IPS DF 6.9 (cell line): ENCODE measurements around the gene NDUFB3.
"Not testable (repeated sequence)": the region's sequence is repeated elsewhere in the genome, so short reads cannot be mapped to it uniquely, and the experiment has no call there.

Source experiments
- DNase-seq: peaks from one replicate; pipeline ENCODE4 v3.0.0-alpha.2; 2013; ENCODE audit warnings: low read depth, low spot score
- H3K27ac ChIP-seq: one replicate; pipeline ENCODE4 v1.5.1; 2013; ENCODE audit warnings: low read length, control low read depth
- H3K27me3 ChIP-seq: 2 replicates; pipeline ENCODE4 v1.6.1; 2013; ENCODE audit warnings: mild to moderate bottlenecking, low read length; ENCODE audit not compliant: control insufficient read depth, insufficient read depth
- H3K36me3 ChIP-seq: 2 replicates; pipeline ENCODE4 v1.6.1; 2013; ENCODE audit warnings: low read length; ENCODE audit not compliant: control insufficient read depth, insufficient read depth
- H3K4me1 ChIP-seq: 2 replicates; pipeline ENCODE4 v1.6.1; 2013; ENCODE audit warnings: low read length; ENCODE audit not compliant: control insufficient read depth, insufficient read depth
- H3K4me3 ChIP-seq: 2 replicates; pipeline ENCODE4 v1.5.1; 2013; ENCODE audit warnings: mild to moderate bottlenecking, low read length
- H3K9me3 ChIP-seq: 2 replicates; pipeline ENCODE4 v1.6.1; 2013; ENCODE audit warnings: low read length, inconsistent platforms; ENCODE audit not compliant: control insufficient read depth, insufficient read depth
- WGBS: extraction: QIAGEN DNeasy Blood & Tissue Kit; methylation state at CpG from one replicate; pipeline ENCODE4 v1.1.7; 2013; ENCODE audit warnings: mixed read lengths, missing lambda C conversion rate; ENCODE audit not compliant: insufficient read length, insufficient coverage; 5-methylcytosine and 5-hydroxymethylcytosine counted together

Gene NDUFB3

GRCh38 chr2:201071479-201072200 is at the start of gene NDUFB3, which contains the start of gene HYCC2:
TSS of gene NDUFB3 (plus strand) at chr2:201072001. CDS start at chr2:201078883, 6,882 bp downstream.
TSS of gene HYCC2 (minus strand) at chr2:201071671. CDS start at chr2:201024009, 47,662 bp downstream.
- H3K36me3 ChIP-seq, result no peaks in the 10 kb centered on the region
- DNase-seq, result peak; percentile 92
- no peaks in the 10 kb centered on the region for H3K4me1 ChIP-seq
- WGBS, result no CpG with 5 or more reads among the region's 34 CpGs
- H3K9me3 ChIP-seq, result no peaks in the 10 kb centered on the region
- H3K27me3 ChIP-seq, result no peaks in the 10 kb centered on the region
- peak within 1 kb of the TSS; percentile 95 for H3K4me3 ChIP-seq
- H3K27ac ChIP-seq, result no peak within 1 kb of the TSS

GRCh38 chr2:201024518-201024917 is 47.3 kb upstream of the NDUFB3 start:
- H3K36me3 ChIP-seq, result no peaks in the 10 kb centered on the region
- DNase-seq, result no peak

GRCh38 chr2:201034355-201034754 is 37.4 kb upstream of the NDUFB3 start:
- not testable (repeated sequence) for H3K4me1 ChIP-seq, H3K27me3 ChIP-seq, H3K4me3 ChIP-seq, H3K9me3 ChIP-seq, H3K27ac ChIP-seq, H3K36me3 ChIP-seq, DNase-seq
- WGBS, result no CpG with 5 or more reads among the region's 2 CpGs

More at GRCh38 chr2:201024518-201024917, 47.3 kb upstream of the NDUFB3 start:
- H3K4me1 ChIP-seq, result no peaks in the 10 kb centered on the region
- H3K4me3 ChIP-seq, result no peak overlapping the region
- H3K27ac ChIP-seq, result no peak overlapping the region
- no peaks in the 10 kb centered on the region for H3K27me3 ChIP-seq
- H3K9me3 ChIP-seq, result no peaks in the 10 kb centered on the region

- no CpG with 5 or more reads among the region's 4 CpGs for WGBS
- H3K9me3 ChIP-seq, H3K4me3 ChIP-seq, H3K36me3 ChIP-seq, H3K4me1 ChIP-seq, DNase-seq, H3K27me3 ChIP-seq, H3K27ac ChIP-seq: not testable (repeated sequence)
Observed at GRCh38 chr2:201038361-201038760, 33.4 kb upstream of the NDUFB3 start.

DNA sequence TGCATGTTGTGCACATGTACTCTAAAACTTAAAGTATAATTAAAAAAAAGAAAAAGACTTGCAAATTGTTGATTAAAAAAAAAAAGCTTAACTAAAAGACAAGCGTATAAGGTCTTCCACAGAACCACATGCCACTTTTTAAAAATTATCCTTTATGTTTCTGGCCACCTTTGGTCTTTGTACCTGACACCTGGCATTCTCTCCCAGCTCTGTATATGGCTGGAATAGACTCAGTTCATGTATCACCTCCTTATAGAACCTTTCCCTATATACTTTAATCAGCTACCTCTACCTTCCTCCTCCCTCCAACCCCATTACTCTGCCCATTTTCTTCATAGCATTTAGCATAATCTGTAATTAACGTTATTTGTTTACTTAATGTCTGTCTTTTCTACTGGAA is 32.9 kb upstream of the NDUFB3 start:
- H3K9me3 ChIP-seq, result no peaks in the 10 kb centered on the region
- no CpG with 5 or more reads among the region's 2 CpGs for WGBS
- no peaks in the 10 kb centered on the region for H3K27me3 ChIP-seq
- H3K4me3 ChIP-seq, result no peak overlapping the region
- H3K4me1 ChIP-seq, result no peaks in the 10 kb centered on the region
- H3K36me3 ChIP-seq, result no peaks in the 10 kb centered on the region
- no peak for DNase-seq
- H3K27ac ChIP-seq, result no peak overlapping the region

GRCh38 chr2:201040867-201041628 is 30.8 kb upstream of the NDUFB3 start:
- WGBS, result no CpG with 5 or more reads among the region's 4 CpGs
- Histone ChIP-seq H3K27ac (no peak overlapping the region), H3K4me3 (no peak overlapping the region), H3K27me3 (no peaks in the 10 kb centered on the region), H3K4me1 (no peaks in the 10 kb centered on the region), H3K9me3 (no peaks in the 10 kb centered on the region), H3K36me3 (no peaks in the 10 kb centered on the region)
- no peak for DNase-seq

DNA sequence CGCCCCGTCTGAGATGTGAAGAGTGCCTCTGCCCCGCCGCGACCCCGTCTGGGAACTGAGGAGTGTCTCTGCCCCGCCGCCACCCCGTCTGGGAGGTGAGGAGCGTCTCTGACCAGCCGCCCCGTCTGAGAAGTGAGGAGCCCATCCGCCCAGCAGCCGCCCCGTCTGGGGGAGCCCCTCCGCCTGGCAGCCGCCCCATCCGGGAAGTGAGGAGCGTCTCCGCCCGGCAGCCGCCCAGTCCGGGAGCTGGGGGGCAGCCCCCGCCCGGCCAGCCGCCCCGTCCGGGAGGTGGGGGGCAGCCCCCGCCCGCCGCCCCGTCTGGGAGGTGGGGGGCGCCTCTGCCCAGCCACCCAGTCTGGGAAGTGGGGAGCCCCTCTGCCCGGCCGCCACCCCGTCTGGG is 29.4 kb upstream of the NDUFB3 start:
- no CpG with 5 or more reads among the region's 36 CpGs for WGBS
- not testable (repeated sequence) for H3K36me3 ChIP-seq, H3K27me3 ChIP-seq, H3K4me3 ChIP-seq, H3K4me1 ChIP-seq, DNase-seq, H3K9me3 ChIP-seq, H3K27ac ChIP-seq

DNA sequence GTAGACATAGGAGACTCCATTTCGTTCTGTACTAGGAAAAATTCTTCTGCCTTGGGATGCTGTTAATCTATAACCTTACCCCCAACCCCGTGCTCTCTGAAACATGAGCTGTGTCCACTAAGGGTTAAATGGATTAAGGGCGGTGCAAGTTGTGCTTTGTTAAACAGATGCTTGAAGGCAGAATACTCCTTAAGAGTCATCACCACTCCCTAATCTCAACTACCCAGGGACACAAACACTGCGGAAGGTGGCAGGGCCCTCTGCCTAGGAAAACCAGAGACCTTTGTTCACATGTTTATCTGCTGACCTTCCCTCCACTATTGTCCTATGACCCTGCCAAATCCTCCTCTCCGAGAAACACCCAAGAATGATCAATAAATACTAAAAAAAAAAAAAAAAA is 28.8 kb upstream of the NDUFB3 start:
- H3K4me1 ChIP-seq, DNase-seq, H3K36me3 ChIP-seq, H3K27me3 ChIP-seq, H3K27ac ChIP-seq, H3K9me3 ChIP-seq, H3K4me3 ChIP-seq: not testable (repeated sequence)
- no CpG with 5 or more reads among the region's 5 CpGs for WGBS

DNA sequence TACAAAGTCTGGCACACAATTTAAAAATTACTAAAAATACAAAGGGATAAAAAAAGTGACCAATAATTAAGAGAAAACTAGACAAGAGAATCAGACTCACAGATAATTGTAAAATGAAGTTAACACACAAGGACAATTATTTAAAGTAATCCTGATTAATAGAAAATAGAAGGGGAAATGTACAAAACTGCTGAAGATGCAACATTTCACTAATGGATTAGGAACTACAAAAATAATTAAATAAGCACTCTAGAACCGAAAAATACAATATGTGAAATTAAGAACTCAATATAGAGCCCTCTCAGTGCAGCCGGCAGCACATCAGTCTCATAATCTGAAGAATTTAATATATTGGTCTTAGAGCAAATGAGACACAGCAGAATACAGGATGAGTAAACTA is 24.9 kb upstream of the NDUFB3 start:
- Histone ChIP-seq H3K4me3 (no peak overlapping the region), H3K27ac (no peak overlapping the region), H3K27me3 (no peaks in the 10 kb centered on the region), H3K36me3 (no peaks in the 10 kb centered on the region), H3K9me3 (no peaks in the 10 kb centered on the region), H3K4me1 (no peaks in the 10 kb centered on the region)
- no peak for DNase-seq
- no CpG with 5 or more reads among the region's 2 CpGs for WGBS

DNA sequence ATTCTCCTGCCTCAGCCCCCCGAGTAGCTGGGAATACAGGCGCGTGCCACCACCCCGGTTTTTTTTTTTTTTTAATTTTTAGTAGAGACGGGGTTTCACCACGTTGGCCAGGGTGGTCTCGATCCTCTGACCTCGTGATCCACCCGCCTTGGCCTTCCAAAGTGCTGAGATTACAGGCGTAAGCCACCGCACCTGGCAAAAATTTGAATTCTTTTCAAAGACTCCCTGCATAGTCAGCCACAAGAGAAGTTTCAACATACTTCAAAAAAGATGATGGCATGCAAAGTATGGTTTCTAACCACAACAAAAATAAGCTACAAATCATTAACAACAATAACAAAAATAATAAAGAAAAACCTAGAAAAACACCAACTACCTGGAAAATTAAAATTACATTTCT is 22.3 kb upstream of the NDUFB3 start:
- H3K4me3 ChIP-seq, result no peak overlapping the region
- no peak for DNase-seq
- H3K9me3 ChIP-seq, result no peaks in the 10 kb centered on the region
- H3K4me1 ChIP-seq, result no peaks in the 10 kb centered on the region
- no CpG with 5 or more reads among the region's 11 CpGs for WGBS
- no peaks in the 10 kb centered on the region for H3K36me3 ChIP-seq
- no peaks in the 10 kb centered on the region for H3K27me3 ChIP-seq
- H3K27ac ChIP-seq, result no peak overlapping the region
